22Rv1 (cell line): ENCODE results near the gene KIF3A.

Experiments used
- CTCF ChIP-seq: fragments of 450-650 bp; IDR thresholded peaks from 2 replicates; pipeline ENCODE4 v1.5.1; 2017; ENCODE audit warnings: mild to moderate bottlenecking
- ZFX ChIP-seq: fragments of 450-650 bp; IDR thresholded peaks from 2 replicates; pipeline ENCODE4 v1.6.1; 2017; ENCODE audit warnings: antibody characterized with exemption, borderline replicate concordance

GRCh38 chr5:132653716-132654115 lies 83.6 kb downstream of the KIF3A start:
- TF ChIP-seq CTCF (no peak), ZFX (no peak)
